ENCODE measurements around the gene MB21D2. TPM values are rescaled to one million over a fixed set of nuclear protein-coding genes. Genes with fewer than 3 reads are reported as not detected.

Gene MB21D2
- polyA plus RNA-seq, 3 donors from 2014 or later = 0.07 to 0.53 TPM; not detected in 1

GRCh38 chr3:192880313-192880712 is 37.3 kb downstream of the MB21D2 start:
- Mint-ChIP-seq H3K4me1 (no peaks in the 10 kb centered on the region), H3K4me3 (no peak overlapping the region), H3K27ac (no peak overlapping the region), H3K27me3 (ENCODE audit: low read depth in 3 of 3) (peaks cover 0 to 4% (median 3%) of the 10 kb centered on the region in 3 donors), H3K36me3 (no peaks in the 10 kb centered on the region), H3K9me3 (peaks cover 0 to 5% (median under 1%) of the 10 kb centered on the region in 6 donors)
- no peak for DNase-seq

- DNase-seq = no peak
- H3K36me3 Mint-ChIP-seq = no peaks in the 10 kb centered on the region
- peaks cover 0 to 5% (median under 1%) of the 10 kb centered on the region in 6 donors for H3K9me3 Mint-ChIP-seq
- H3K27me3 Mint-ChIP-seq (ENCODE audit: low read depth in 3 of 3) = peaks cover 0 to 3% (median 2%) of the 10 kb centered on the region in 3 donors
- no peak overlapping the region for H3K4me3 Mint-ChIP-seq
- no peak overlapping the region for H3K27ac Mint-ChIP-seq
- no peaks in the 10 kb centered on the region for H3K4me1 Mint-ChIP-seq
Measured at GRCh38 chr3:192879346-192880031, 38.2 kb downstream of the MB21D2 start.

- H3K27ac Mint-ChIP-seq = no peak overlapping the region
Measured at GRCh38 chr3:192875971-192876565, 41.6 kb downstream of the MB21D2 start.

GRCh38 chr3:192870822-192871221 is 46.8 kb downstream of the MB21D2 start:
- Mint-ChIP-seq H3K27ac (no peak overlapping the region), H3K4me3 (no peak overlapping the region), H3K9me3 (peaks cover 0 to 7% (median under 1%) of the 10 kb centered on the region in 6 donors), H3K4me1 (no peaks in the 10 kb centered on the region), H3K27me3 (ENCODE audit: low read depth in 3 of 3) (peaks cover 0 to 2% (median 2%) of the 10 kb centered on the region in 3 donors), H3K36me3 (no peaks in the 10 kb centered on the region)
- no peak for DNase-seq

More at GRCh38 chr3:192875971-192876565, 41.6 kb downstream of the MB21D2 start:
- Mint-ChIP-seq H3K4me1 (no peaks in the 10 kb centered on the region), H3K4me3 (no peak overlapping the region), H3K36me3 (no peaks in the 10 kb centered on the region), H3K9me3 (peaks cover 0 to 6% (median 2%) of the 10 kb centered on the region in 6 donors), H3K27me3 (ENCODE audit: low read depth in 3 of 3) (peaks cover 0 to 2% (median 2%) of the 10 kb centered on the region in 3 donors)
- no peak for DNase-seq

GRCh38 chr3:192869131-192870031 is 48.3 kb downstream of the MB21D2 start:
- Mint-ChIP-seq H3K27ac (no peak overlapping the region), H3K9me3 (peaks cover 0 to 7% (median 3%) of the 10 kb centered on the region in 6 donors), H3K4me3 (no peak overlapping the region)

GRCh38 chr3:192867645-192868044 is 50.0 kb downstream of the MB21D2 start:
- DNase-seq = no peak
- peaks cover 0 to 2% (median 2%) of the 10 kb centered on the region in 3 donors for H3K27me3 Mint-ChIP-seq (ENCODE audit: low read depth in 3 of 3)
- H3K9me3 Mint-ChIP-seq = peaks cover 0 to 7% (median 2%) of the 10 kb centered on the region in 6 donors
- H3K27ac Mint-ChIP-seq = no peak overlapping the region
- H3K4me3 Mint-ChIP-seq = no peak overlapping the region
- H3K36me3 Mint-ChIP-seq = no peaks in the 10 kb centered on the region
- H3K4me1 Mint-ChIP-seq = no peaks in the 10 kb centered on the region

More at GRCh38 chr3:192869131-192870031, 48.3 kb downstream of the MB21D2 start:
- Mint-ChIP-seq H3K4me1 (no peaks in the 10 kb centered on the region), H3K36me3 (no peaks in the 10 kb centered on the region), H3K27me3 (ENCODE audit: low read depth in 3 of 3) (peaks cover 0 to 2% (median 2%) of the 10 kb centered on the region in 3 donors)
- DNase-seq = no peak

- Mint-ChIP-seq H3K36me3 (no peaks in the 10 kb centered on the region), H3K4me3 (no peak overlapping the region), H3K27ac (no peak overlapping the region), H3K4me1 (no peaks in the 10 kb centered on the region), H3K27me3 (ENCODE audit: low read depth in 3 of 3) (peaks cover 0 to 2% (median 2%) of the 10 kb centered on the region in 3 donors), H3K9me3 (peaks cover 0 to 7% (median 2%) of the 10 kb centered on the region in 6 donors)
- no peak for DNase-seq
Measured at GRCh38 chr3:192866804-192867203, 50.9 kb downstream of the MB21D2 start.

- no peak overlapping the region for H3K27ac Mint-ChIP-seq
- no peak for DNase-seq
- H3K36me3 Mint-ChIP-seq = no peaks in the 10 kb centered on the region
- H3K4me3 Mint-ChIP-seq = no peak overlapping the region
- H3K4me1 Mint-ChIP-seq = no peaks in the 10 kb centered on the region
- peaks cover 0 to 7% (median under 1%) of the 10 kb centered on the region in 6 donors for H3K9me3 Mint-ChIP-seq
- H3K27me3 Mint-ChIP-seq (ENCODE audit: low read depth in 3 of 3) = peaks cover 0 to 2% (median 0%) of the 10 kb centered on the region in 3 donors
Measured at GRCh38 chr3:192864941-192865340, 52.7 kb downstream of the MB21D2 start.

- peaks cover 0 to 4% (median under 1%) of the 10 kb centered on the region in 6 donors for H3K9me3 Mint-ChIP-seq
- no peak overlapping the region for H3K27ac Mint-ChIP-seq
- peaks cover 0 to 2% (median 0%) of the 10 kb centered on the region in 3 donors for H3K27me3 Mint-ChIP-seq (ENCODE audit: low read depth in 3 of 3)
- no peaks in the 10 kb centered on the region for H3K36me3 Mint-ChIP-seq
- DNase-seq = no peak
- no peak overlapping the region for H3K4me3 Mint-ChIP-seq
- no peaks in the 10 kb centered on the region for H3K4me1 Mint-ChIP-seq
Measured at GRCh38 chr3:192863091-192863420, 54.6 kb downstream of the MB21D2 start.

GRCh38 chr3:192862408-192863090 is 55.1 kb downstream of the MB21D2 start:
- Mint-ChIP-seq H3K9me3 (peaks cover 0 to 4% (median under 1%) of the 10 kb centered on the region in 6 donors), H3K4me1 (no peaks in the 10 kb centered on the region), H3K36me3 (no peaks in the 10 kb centered on the region), H3K27ac (no peak overlapping the region), H3K27me3 (ENCODE audit: low read depth in 3 of 3) (peaks cover 0 to 2% (median 0%) of the 10 kb centered on the region in 3 donors), H3K4me3 (no peak overlapping the region)
- DNase-seq = no peak

- H3K27ac Mint-ChIP-seq = no peak overlapping the region
- H3K4me3 Mint-ChIP-seq = no peak overlapping the region
- H3K4me1 Mint-ChIP-seq = no peaks in the 10 kb centered on the region
- peaks cover 0 to 6% (median under 1%) of the 10 kb centered on the region in 6 donors for H3K9me3 Mint-ChIP-seq
- peaks cover 0 to 2% (median 0%) of the 10 kb centered on the region in 3 donors for H3K27me3 Mint-ChIP-seq (ENCODE audit: low read depth in 3 of 3)
- H3K36me3 Mint-ChIP-seq = no peaks in the 10 kb centered on the region
- no peak for DNase-seq
Measured at GRCh38 chr3:192861972-192862371, 55.7 kb downstream of the MB21D2 start.

- Mint-ChIP-seq H3K4me1 (no peaks in the 10 kb centered on the region), H3K27ac (no peak overlapping the region), H3K9me3 (peaks cover 0 to 9% (median 2%) of the 10 kb centered on the region in 6 donors), H3K27me3 (ENCODE audit: low read depth in 3 of 3) (no peaks in the 10 kb centered on the region), H3K36me3 (no peaks in the 10 kb centered on the region), H3K4me3 (no peak overlapping the region)
- DNase-seq = no peak
Measured at GRCh38 chr3:192860454-192860853, 57.2 kb downstream of the MB21D2 start.

GRCh38 chr3:192858849-192859585 is 58.6 kb downstream of the MB21D2 start:
- H3K27ac Mint-ChIP-seq = no peak overlapping the region
- H3K36me3 Mint-ChIP-seq = no peaks in the 10 kb centered on the region

More at GRCh38 chr3:192858849-192859585, 58.6 kb downstream of the MB21D2 start:
- Mint-ChIP-seq H3K9me3 (peaks cover 0 to 5% (median 2%) of the 10 kb centered on the region in 6 donors), H3K4me3 (no peak overlapping the region), H3K4me1 (no peaks in the 10 kb centered on the region), H3K27me3 (ENCODE audit: low read depth in 3 of 3) (no peaks in the 10 kb centered on the region)
- DNase-seq = no peak

Data from immature natural killer cell (primary cell).